Retinal pigment epithelial cell (primary cell): ENCODE data around the gene MIGA1.

Source experiments
- DNase-seq: peaks from one replicate; pipeline ENCODE4 v3.0.0-alpha.2; 2010; ENCODE audit warnings: low read depth
- H3K4me3 ChIP-seq: 2 replicates; pipeline ENCODE4 v1.5.1; 2011; ENCODE audit warnings: mild to moderate bottlenecking, low read length, control low read depth, moderate library complexity
- CTCF ChIP-seq: conservative IDR thresholded peaks from 2 replicates; pipeline ENCODE4 v1.5.1; 2011; ENCODE audit warnings: low read depth, low read length, control low read depth, inconsistent platforms

Gene MIGA1

DNA sequence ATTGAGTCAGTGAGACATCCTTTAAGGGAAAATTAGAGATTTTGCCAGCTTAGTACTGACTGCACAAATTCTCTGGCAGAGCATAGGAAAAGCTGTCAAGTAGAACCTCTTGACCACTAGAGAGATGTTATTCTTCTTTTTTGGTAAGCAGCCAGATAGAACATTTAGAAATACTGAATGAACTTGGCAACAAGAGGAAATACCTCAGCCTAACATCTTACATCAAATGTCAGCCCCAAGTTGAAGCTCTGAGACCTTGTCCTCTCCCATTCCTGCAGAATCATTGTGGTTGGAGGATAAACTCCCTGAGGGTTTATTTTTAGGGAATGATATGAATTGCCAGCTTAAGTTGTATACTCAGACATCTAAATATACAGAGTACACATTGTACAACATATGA, 53.5 kb downstream of the MIGA1 start:
- TF ChIP-seq CTCF: no peak
- no peak overlapping the region for H3K4me3 ChIP-seq
- peak; percentile 82 for DNase-seq

- TF ChIP-seq CTCF: no peak
- no peak overlapping the region for H3K4me3 ChIP-seq
- DNase-seq: no peak
These were observed 54.2 kb downstream of the MIGA1 start for GRCh38 chr1:77833521-77834100.

GRCh38 chr1:77834771-77835334, 55.4 kb downstream of the MIGA1 start:
- no peak for DNase-seq
- no peak for TF ChIP-seq CTCF

DNA sequence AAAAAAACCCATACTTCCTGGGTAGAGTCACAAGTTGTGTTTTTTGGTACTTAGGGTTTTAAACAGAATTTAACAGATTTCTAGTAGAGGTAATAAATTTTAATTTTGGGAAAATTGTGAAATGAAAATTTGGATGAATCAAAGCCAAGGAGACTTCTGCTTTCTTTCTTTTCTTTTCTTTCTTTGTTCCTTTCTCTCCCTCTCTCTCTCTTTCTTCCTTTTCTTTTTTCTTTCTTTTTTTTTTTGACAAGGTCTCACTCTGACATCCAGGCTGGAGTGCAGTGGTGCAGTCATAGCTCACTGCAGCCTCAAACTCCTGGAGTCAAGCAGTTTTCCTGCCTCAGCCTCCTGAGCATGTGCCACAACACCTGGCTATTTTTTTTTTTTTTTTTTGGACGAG, 62.1 kb downstream of the MIGA1 start:
- H3K4me3 ChIP-seq: no peak overlapping the region
- no peak for DNase-seq
- TF ChIP-seq CTCF: no peak

More at GRCh38 chr1:77834771-77835334, 55.4 kb downstream of the MIGA1 start:
- no peak overlapping the region for H3K4me3 ChIP-seq

DNA sequence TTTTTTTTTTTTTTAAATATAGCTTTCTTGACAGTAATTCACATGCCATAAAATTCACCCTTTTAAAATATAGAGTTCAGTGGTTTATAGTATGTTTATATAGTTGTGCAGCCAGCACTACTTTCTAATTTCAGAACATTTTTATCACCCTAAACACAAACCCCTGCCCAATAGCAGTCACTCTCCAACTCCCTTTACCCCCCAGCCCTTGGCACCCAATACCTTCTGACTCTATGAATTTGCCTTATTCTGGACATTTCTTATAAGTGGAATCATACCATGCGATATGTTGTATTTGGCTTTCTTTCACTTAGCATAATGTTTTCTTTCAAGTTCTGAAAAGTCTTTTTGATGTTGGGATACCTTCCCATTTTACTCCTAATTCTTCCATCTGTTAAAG, 66.5 kb downstream of the MIGA1 start:
- no peak for DNase-seq
- H3K4me3 ChIP-seq: no peak overlapping the region
- TF ChIP-seq CTCF: no peak

- no peak overlapping the region for H3K4me3 ChIP-seq
- no peak for TF ChIP-seq CTCF
- DNase-seq: no peak
These were observed 67.5 kb downstream of the MIGA1 start for GRCh38 chr1:77846966-77847365.

DNA sequence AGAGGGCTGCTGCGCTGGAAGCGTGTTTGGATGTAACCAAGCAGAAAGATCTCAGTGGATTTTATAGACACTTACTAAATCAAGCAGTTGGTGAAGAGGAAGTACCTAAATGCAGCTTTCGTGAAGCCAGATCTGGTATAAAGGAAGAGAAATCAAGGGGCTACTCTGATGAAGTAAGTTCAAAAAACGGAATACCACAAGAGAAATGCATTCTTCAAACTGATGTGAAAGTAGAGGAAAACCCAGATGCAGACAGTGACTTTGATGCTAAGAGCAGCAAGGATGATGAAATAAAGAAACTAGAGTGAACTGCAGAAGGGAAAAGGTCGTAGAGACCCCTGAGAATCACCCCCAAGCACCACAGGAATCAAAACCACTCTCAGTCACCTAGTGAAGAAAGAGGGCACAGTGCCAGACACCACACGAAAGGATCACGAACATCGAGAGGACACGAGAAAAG, 68.2 kb downstream of the MIGA1 start:
- no peak overlapping the region for H3K4me3 ChIP-seq
- no peak for TF ChIP-seq CTCF
- DNase-seq: no peak
